Breast epithelium (tissue), 4 donors: ENCODE results near the gene LDLRAD3. TPM values are rescaled to one million over a fixed set of nuclear protein-coding genes. Genes with fewer than 3 reads are reported as not detected.

Experiments
- DNase-seq, 2 donors: peaks; one replicate each; pipeline ENCODE4 v3.0.0-alpha.2; 2019; ENCODE audit warnings: low spot score in 2 of 2
- H3K27ac ChIP-seq, 2 donors: fragments of 200-600 bp; sonication (generic) in 1 of 2; one replicate each; pipeline ENCODE4 v1.5.1; 2016 to 2019; ENCODE audit warnings: mild to moderate bottlenecking in 1 of 2
- H3K27me3 ChIP-seq, 2 donors: fragments of 200-600 bp; sonication (generic) in 1 of 2; one replicate each; pipeline versions ENCODE4 v1.5.1 to v1.6.0; 2017 to 2019; ENCODE audit warnings: control low read depth in 1 of 2, mild to moderate bottlenecking in 1 of 2
- H3K36me3 ChIP-seq: fragments of 200-600 bp; one replicate; pipeline ENCODE4 v1.5.1; 2019
- H3K4me1 ChIP-seq, 2 donors: fragments of 200-600 bp; sonication (generic); one replicate each; pipeline ENCODE4 v1.5.1; 2016 to 2019; ENCODE audit warnings: control low read depth in 1 of 2
- H3K4me3 ChIP-seq, 3 donors: fragments of 200-600 bp; sonication (generic); 1 replicate in 2 of 3; 2 replicates in 1 of 3; pipeline ENCODE4 v1.5.1; 2016 to 2019; ENCODE audit warnings: mild to moderate bottlenecking in 3 of 3, moderate library complexity in 2 of 3
- H3K9me3 ChIP-seq, 2 donors: fragments of 200-600 bp; sonication (generic) in 1 of 2; one replicate each; pipeline ENCODE4 v1.5.1; 2016 to 2019; ENCODE audit warnings: control low read depth in 1 of 2
- CTCF ChIP-seq, 3 donors: fragments of 450-650 bp; IDR thresholded peaks; one replicate each; pipeline ENCODE4 v1.5.1; 2016 to 2017; ENCODE audit warnings: antibody characterized with exemption in 3 of 3, mild to moderate bottlenecking in 3 of 3, moderate library complexity in 3 of 3
- POLR2A ChIP-seq: fragments of 450-650 bp; IDR thresholded peaks from one replicate; pipeline ENCODE4 v1.6.1; 2016; ENCODE audit warnings: antibody characterized with exemption, mild to moderate bottlenecking, moderate library complexity
- POLR2AphosphoS5 ChIP-seq, 3 donors: sonication (generic); formaldehyde crosslinking; IDR thresholded peaks; one replicate each; pipeline ENCODE4 v1.6.1; 2017; ENCODE audit warnings: antibody characterized with exemption in 3 of 3
- intact Hi-C: fragments of 100-400 bp; cut with DNase I; formaldehyde crosslinking; loops from one replicate; pipeline ENCODE4 v1.15.1; 2023; ENCODE audit warnings: low total_unique reads
- total RNA-seq, 3 donors: library from RNA; depleted of rRNA; stranded (reverse); fragments of >200 nt; gene quantifications; one replicate each; pipeline ENCODE4 v1.1.0, GENCODE V29; 2016

LDLRAD3 gene
- total RNA-seq, 3 donors from 2014 or later = 20.3 to 45.4 (median 40.6) TPM

DNA sequence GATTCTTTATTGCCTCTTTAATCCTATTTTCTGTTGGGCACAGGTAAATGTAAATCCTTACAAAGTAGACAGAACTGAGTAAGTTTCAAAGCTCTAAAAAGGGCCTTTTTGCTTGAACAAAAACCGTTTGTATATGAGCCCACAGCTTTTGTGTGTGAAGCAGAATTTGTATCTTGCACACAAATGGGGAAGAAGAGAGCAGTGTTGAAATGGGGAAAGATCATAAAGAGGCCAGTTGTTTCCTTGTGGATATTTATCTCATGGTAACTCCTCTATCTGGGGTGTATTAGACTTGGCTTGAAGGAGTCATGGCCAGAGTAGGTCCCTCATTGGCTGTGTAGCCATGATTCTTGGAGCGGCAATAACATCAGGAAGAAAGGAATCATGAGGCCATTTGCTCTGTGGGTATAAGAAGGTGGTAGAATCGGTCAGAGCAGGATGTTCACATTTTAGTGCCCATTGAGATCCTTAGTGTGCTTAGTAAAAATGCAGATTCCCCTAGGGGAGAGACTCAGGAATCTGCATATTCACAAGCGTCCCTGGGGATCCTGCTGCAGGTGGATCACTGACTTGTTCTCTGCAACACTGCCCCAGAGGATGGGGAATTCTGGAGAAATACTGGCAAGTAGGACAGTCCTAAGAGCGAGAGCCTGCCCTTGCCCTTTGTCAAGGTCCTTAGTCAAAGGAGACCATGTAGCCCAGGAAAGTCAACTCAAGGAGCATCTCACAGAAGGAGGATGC lies 126.5 kb downstream of the LDLRAD3 start:
- H3K4me3 ChIP-seq = no peak overlapping the region
- DNase-seq = no peak
- no peaks in the 10 kb centered on the region for H3K36me3 ChIP-seq
- TF ChIP-seq CTCF (IDR thresholded peaks at IDR 0.05) (no peak), POLR2A (no peak), POLR2AphosphoS5 (IDR thresholded peaks at IDR 0.05) (no peak)
- peaks cover 0 to 4% of the 10 kb centered on the region in 2 donors for H3K9me3 ChIP-seq
- H3K27ac ChIP-seq = no peak overlapping the region
- intact Hi-C loops = no loop called here
- H3K27me3 ChIP-seq = no peaks in the 10 kb centered on the region
- H3K4me1 ChIP-seq = no peaks in the 10 kb centered on the region

GRCh38 chr11:36070954-36071330 lies 127.1 kb downstream of the LDLRAD3 start:
- H3K27me3 ChIP-seq = no peaks in the 10 kb centered on the region
- no peak overlapping the region for H3K27ac ChIP-seq
- intact Hi-C loops = no loop called here
- H3K4me3 ChIP-seq = no peak overlapping the region
- no peaks in the 10 kb centered on the region for H3K4me1 ChIP-seq
- TF ChIP-seq CTCF (IDR thresholded peaks at IDR 0.05) = no peak
- TF ChIP-seq POLR2A = no peak
- TF ChIP-seq POLR2AphosphoS5 (IDR thresholded peaks at IDR 0.05) = no peak
- no peaks in the 10 kb centered on the region for H3K36me3 ChIP-seq
- peaks cover 0 to 7% of the 10 kb centered on the region in 2 donors for H3K9me3 ChIP-seq
- no peak for DNase-seq

DNA sequence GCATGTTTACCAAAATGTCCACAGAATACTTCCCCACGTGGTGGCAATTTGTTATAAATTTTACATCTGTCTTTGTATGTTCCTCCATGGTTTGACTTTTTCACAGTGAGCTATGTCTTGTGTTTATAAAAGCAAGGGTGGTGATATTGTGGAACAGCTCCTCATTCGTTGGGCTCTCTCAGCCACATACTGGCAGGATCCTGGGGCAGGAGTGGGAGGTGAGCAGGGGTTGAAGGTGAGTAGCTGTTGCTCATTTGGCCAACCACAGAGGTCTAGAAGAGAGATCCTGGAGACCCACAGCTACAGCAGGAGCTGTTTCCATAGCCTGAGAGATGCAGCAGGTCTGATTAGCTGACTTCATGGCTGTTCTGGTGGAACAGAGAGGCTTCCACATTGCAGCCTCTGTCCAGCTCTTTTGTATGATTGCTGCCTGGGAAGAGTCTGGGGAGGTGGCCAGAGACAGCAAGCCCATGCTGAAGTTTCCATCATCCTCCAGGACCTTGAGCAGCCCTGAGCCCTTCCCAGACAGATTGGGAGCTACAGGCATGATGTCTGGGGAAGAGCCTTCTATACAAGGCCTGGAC lies 128.1 kb downstream of the LDLRAD3 start:
- no peak overlapping the region for H3K27ac ChIP-seq
- no peaks in the 10 kb centered on the region for H3K27me3 ChIP-seq
- H3K36me3 ChIP-seq = no peaks in the 10 kb centered on the region
- peaks cover 0 to 8% of the 10 kb centered on the region in 2 donors for H3K9me3 ChIP-seq
- no peak for DNase-seq
- H3K4me1 ChIP-seq = no peaks in the 10 kb centered on the region
- H3K4me3 ChIP-seq = no peak overlapping the region
- TF ChIP-seq POLR2A = no peak
- no peak for TF ChIP-seq POLR2AphosphoS5 (IDR thresholded peaks at IDR 0.05)
- TF ChIP-seq CTCF (IDR thresholded peaks at IDR 0.05) = no peak
- intact Hi-C loops = no loop called here

- H3K4me1 ChIP-seq = no peaks in the 10 kb centered on the region
- no peak overlapping the region for H3K4me3 ChIP-seq
- H3K36me3 ChIP-seq = no peaks in the 10 kb centered on the region
- no peak overlapping the region for H3K27ac ChIP-seq
- no peaks in the 10 kb centered on the region for H3K27me3 ChIP-seq
- TF ChIP-seq POLR2A = no peak
- TF ChIP-seq POLR2AphosphoS5 (IDR thresholded peaks at IDR 0.05) = no peak
- TF ChIP-seq CTCF (IDR thresholded peaks at IDR 0.05) = no peak
- intact Hi-C loops = no loop called here
- H3K9me3 ChIP-seq = peaks cover 0 to 7% of the 10 kb centered on the region in 2 donors
- no peak for DNase-seq
Observed at GRCh38 chr11:36073411-36074203, 129.7 kb downstream of the LDLRAD3 start.
